NCI-H1930 (cell line): ENCODE measurements around the gene ADAMTS9.

Source experiments
- DNase-seq, 2 experiments: peaks; one replicate each; lab custom pipeline; 2025; lab: John Stamatoyannopoulos, UW

ADAMTS9 gene

GRCh38 chr3:64539451-64540196 lies 148.2 kb downstream of the ADAMTS9 start:
- DNase-seq = no peak

GRCh38 chr3:64536166-64536565 lies 151.6 kb downstream of the ADAMTS9 start:
- DNase-seq = no peak

DNA sequence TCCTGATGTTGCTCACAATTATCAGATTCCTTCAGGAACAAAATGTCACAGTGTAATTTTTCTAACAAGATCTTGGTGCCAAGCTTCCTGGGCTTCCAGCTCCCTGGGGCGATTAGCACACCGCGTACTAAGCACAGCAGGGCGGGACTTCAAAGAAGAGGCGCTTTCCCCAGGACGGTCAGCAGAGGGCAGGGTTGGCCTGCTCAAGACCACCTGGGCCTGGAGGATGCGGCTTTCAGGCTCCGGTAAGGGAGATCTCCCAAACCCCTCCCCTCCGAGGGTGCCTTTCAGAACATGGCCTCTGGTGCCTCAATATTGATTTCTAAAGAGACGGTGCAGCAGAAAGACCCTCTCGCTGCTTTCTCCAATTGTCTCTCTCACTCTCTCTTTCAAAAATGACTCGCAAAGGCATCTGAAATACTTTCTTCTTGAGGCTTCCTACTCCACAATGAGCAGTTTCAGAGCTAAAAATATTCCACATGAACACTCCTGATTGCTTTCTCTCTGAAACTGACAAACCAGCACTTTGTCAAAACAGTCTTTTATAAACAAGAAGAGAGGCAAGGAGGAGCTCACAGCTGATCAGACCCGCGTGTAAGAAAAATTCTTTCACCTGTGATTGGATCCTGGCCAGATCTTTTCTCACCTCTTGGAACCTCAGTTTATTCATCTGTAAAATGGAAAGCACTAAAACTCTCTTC lies 154.0 kb downstream of the ADAMTS9 start:
- peak; percentile 48 to 52 for DNase-seq

GRCh38 chr3:64530434-64531049 lies 157.3 kb downstream of the ADAMTS9 start:
- DNase-seq = peak in 1 of 2 experiments; percentile 2

DNA sequence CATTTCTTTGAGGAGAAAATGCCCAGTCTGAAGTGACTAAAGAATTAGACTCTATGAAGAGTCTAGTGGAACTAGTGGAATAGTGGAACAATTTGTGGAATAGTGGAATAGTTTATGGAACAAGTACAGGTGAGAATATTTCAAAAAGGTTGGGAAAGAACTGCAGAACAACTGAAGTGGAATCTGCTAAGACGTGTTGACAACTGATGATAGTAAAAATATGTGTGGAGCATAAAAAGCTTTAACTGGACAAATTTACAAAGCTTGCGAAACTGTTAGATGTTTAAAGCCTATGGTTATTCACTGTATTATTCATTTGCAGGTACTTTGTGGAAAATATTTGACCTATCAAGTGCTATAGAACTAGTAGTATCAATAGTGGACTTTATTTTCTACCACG lies 164.5 kb downstream of the ADAMTS9 start:
- no peak for DNase-seq

DNA sequence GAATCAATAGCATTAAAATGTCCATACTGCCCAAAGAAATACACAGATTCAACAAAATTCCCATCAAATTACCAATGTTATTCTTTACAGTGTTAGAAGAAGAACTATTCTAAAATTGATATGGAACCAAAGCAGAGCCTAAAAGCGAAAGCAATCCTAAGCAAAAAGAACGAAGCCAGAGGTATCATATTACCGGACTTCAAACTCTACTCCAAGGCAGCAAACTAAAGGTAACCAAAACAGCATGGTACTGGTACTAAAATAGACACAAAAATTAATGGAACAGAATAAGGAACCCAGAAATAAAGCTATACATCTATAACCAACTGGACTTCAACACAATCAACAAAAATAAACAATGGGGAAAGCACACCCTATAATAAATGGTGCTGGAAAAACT lies 167.5 kb downstream of the ADAMTS9 start:
- DNase-seq = no peak

DNA sequence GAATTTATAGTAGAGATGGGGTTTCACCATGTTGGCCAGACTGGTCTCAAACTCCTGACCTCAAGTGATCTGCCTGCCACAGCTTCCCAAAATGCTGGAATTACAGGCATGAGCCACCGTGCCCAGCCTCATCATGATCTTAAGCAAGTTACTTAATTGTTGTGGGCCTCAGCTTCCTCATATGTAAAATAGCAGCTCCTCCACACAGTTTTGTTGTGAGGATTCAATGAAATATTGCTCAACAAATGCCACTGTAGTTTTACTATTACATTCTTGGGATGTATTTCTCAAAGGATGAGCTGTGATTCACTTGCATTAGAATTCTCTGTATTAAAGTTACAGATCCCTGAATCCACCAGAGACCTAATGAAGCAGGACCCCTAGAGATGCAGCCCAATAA lies 168.8 kb downstream of the ADAMTS9 start:
- DNase-seq = no peak

DNA sequence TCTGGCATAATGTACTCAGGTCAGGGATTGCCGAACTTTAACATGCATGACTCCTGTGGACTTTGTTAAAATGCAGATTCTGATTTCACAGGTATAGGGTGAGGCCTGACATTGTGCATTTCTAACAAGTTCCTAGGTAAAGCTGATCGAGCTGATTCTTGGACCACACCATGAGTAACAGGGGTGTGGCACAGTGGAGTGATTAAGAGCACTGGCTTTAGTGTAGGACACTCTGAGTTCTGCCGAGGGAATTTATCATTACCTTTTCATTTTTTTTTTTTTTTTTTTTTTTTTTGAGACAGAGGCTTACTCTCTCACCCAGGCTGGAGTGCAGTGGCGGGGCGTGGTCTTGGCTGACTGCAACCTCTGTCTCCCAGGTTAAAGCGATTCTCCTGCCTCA lies 169.3 kb downstream of the ADAMTS9 start:
- DNase-seq = no peak

DNA sequence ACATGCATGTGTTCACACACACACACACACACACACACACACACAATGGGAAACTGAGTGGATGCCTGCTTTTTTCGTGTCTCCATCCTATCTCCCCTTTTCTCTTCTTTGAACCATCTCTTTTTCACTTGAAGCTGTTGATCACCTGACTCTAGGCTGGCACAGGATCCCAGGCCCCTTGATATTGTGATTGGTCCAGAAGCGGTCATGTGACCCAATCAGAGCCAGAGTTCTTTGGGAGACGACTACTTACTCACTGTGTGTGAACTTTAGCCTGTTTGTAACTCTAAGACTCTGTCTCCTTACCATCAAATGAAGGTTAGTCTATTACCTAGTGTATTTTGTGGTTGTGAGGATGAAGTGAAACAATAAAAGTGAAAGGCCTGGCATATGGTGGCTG lies 172.9 kb downstream of the ADAMTS9 start:
- no peak for DNase-seq

- no peak for DNase-seq
Measured at GRCh38 chr3:64509206-64509605, 178.6 kb downstream of the ADAMTS9 start.

DNA sequence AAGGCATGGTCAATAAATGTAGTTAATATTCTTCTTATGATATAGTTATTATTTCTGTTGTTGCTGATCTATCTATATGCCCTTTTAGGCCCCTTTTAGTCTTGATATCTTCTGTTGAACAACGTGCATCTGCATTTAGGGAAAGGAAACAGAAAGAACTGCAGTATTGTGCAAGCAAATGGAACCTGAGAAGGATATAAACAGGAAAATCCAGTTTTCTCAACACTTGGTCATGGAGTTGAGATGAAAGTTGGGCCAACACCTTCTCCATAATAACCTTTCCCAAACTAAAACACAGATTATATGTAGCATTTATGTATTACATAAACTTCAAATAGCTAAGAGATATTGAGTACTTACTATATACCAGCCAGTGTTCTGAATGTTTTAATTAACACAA lies 179.7 kb downstream of the ADAMTS9 start:
- no peak for DNase-seq

GRCh38 chr3:64506255-64506654 lies 181.5 kb downstream of the ADAMTS9 start:
- no peak for DNase-seq

DNA sequence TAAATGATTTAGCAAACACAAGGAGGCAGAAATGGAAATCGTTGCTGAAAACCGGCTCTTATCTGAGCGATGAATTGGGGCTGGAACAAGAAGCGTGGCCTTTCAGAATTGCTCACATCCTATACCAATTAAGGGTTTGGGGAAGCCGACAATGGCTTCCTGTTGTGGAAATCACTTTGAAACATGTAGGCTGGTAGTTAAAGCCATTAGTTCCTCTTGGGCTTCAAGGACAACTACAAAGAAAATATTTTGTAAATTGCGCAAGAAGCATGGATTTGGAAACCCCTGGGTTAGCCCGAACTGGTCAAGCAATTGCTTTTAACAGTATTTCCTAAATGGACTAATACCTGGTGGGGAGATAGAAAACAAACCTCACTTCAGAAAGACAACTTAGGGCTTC lies 182.4 kb downstream of the ADAMTS9 start:
- DNase-seq = no peak

DNA sequence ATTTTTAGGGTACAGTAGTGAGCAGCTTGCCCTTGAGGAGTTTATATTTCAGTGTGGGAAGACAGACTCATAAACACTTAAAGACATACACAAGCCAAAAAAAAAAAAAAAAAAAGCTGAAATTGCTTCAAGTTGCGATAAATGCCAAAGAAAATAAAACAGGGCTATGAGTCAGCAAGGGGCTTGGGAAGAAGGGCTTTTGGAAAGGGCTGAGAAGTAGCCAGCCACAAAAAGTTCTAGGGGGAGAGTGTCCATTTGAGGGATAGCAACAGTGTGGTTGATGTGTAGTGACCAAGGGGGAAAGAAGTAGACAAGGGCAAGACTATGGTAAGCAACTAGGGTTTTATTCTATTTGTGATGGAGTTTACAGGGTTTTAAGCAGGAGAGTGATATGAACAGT lies 185.5 kb downstream of the ADAMTS9 start:
- no peak for DNase-seq

- DNase-seq = no peak
Measured at GRCh38 chr3:64501298-64501906, 186.4 kb downstream of the ADAMTS9 start.

DNA sequence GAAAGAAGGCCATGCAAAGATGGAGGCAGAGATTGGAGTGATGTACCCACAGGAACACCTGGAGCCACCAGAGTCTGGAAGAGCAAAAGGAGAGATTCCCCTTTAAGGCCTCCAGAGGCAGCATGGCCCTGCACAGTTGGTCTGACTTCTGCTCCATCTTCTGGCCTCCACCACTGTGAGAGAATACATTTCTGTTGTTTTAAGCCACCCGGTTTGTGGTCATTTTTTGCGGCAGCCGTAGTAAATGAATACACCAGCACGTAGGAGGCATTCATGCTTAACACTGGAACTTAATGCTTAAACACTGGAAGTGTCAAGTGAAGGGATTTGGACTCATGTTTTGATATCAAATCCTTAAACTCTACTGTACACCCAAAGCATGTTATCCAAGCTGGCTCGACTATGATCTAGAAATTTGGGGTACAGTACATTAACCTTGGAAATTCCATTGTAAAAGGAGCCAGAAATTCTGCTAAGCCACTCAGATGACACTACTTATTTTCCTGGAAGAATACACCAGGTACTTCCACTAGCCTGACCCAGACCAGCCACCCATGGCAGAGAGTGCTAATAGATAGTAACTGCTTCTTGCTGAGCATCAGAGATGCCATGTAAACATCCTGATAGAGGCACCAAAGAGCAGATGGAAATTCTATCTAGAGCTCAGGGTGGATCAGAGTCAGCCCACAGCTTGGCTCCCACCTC lies 190.9 kb downstream of the ADAMTS9 start:
- no peak for DNase-seq

GRCh38 chr3:64495781-64496334 lies 191.9 kb downstream of the ADAMTS9 start:
- no peak for DNase-seq

DNA sequence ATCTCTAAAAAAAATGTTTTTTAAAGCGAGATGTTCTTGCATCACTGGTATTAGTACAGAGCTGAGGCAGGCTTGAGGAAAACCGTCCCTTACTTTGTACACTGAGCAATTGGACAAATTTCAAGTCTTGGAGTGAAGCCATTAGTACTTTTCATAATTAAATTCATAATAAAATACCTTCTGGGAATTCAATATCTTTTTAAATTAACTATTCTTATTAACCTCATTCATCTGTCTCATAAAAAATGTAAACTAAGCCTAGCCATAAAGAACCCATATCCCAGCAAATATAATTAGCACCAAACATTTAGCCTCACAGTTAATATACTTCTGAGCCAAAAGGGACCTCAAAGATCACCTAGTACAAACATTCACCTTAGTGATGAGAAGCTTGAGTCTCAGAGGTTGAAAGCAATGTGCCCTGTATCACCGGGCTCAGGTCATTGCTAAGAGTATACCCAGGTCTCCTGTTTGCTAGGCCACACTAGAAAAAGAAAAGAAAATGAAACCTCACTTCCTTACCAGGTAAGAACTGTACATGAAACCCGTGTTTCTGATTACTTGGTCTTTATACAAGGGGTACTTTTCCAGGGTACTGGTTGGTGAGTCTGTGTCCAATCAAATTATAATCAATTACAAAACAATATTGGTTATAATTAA lies 192.5 kb downstream of the ADAMTS9 start:
- DNase-seq = no peak

GRCh38 chr3:64494526-64494925 lies 193.3 kb downstream of the ADAMTS9 start:
- DNase-seq = no peak

DNA sequence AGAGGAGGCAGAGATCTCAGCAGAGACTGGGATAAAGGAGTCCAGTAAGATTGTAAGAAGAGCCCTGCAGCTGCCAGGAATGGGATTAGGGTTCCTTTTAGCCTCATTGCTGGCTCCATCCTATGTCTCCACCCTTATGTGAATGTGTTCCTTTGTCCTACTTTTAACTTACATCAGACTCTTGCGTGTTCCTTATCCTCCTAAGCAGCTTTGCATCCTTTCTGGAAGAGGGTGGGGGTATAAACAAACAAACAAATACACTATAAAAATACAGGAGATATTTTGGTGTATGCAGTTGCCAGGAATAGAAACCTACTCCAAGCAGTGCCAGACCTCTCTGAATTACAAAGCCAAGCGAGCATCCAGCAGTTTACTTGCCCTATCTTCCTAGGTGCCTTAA lies 194.7 kb downstream of the ADAMTS9 start:
- DNase-seq = no peak

GRCh38 chr3:64491843-64492242 lies 196.0 kb downstream of the ADAMTS9 start:
- no peak for DNase-seq
